ENCODE results near the gene CADM2.

The CADM2 gene

GRCh38 chr3:86046436-86047136 is 1087.8 kb downstream of the CADM2 start:
- no peak for DNase-seq

- no peak for DNase-seq
Measured at GRCh38 chr3:86047161-86047560, 1088.4 kb downstream of the CADM2 start.

- no peak for DNase-seq
Measured at GRCh38 chr3:86051058-86051457, 1092.3 kb downstream of the CADM2 start.

- DNase-seq: no peak
Measured at GRCh38 chr3:86056032-86056431, 1097.2 kb downstream of the CADM2 start.

- DNase-seq: no peak
Measured at GRCh38 chr3:86056962-86057361, 1098.2 kb downstream of the CADM2 start.

GRCh38 chr3:86073799-86074198 is 1115.0 kb downstream of the CADM2 start:
- DNase-seq: no peak

- DNase-seq: no peak
Measured at GRCh38 chr3:86087160-86087871, 1128.5 kb downstream of the CADM2 start.

GRCh38 chr3:86104154-86104553 is 1145.4 kb downstream of the CADM2 start:
- no peak for DNase-seq

GRCh38 chr3:86109434-86109833 is 1150.6 kb downstream of the CADM2 start:
- no peak for DNase-seq
